Tibial artery (tissue), 4 donors: ENCODE data around the gene AQP5.
A peak's percentile ranks its signal among the peaks of the same experiment; 100 is the strongest.

ENCODE experiments used
- DNase-seq, 2 donors: peaks; one replicate each; pipeline ENCODE4 v3.0.0-alpha.2; 2019
- H3K27ac ChIP-seq, 2 donors: fragments of 200-600 bp; sonication (generic) in 1 of 2; 1 replicate in 1 of 2; 2 replicates in 1 of 2; pipeline ENCODE4 v1.5.1; 2018 to 2019; ENCODE audit warnings: mild to moderate bottlenecking in 1 of 2
- H3K27me3 ChIP-seq, 2 donors: fragments of 200-600 bp; sonication (generic) in 1 of 2; one replicate each; pipeline versions ENCODE4 v1.5.1 to v1.6.0; 2016 to 2019
- H3K36me3 ChIP-seq, 3 donors: fragments of 200-600 bp; sonication (generic) in 2 of 3; one replicate each; pipeline ENCODE4 v1.5.1; 2016 to 2019; ENCODE audit warnings: mild to moderate bottlenecking in 2 of 3
- H3K4me1 ChIP-seq, 4 donors: fragments of 200-600 bp; sonication (generic) in 2 of 4; 1 replicate in 3 of 4; 2 replicates in 1 of 4; pipeline ENCODE4 v1.5.1; 2016 to 2019
- H3K4me3 ChIP-seq, 2 donors: fragments of 200-600 bp; sonication (generic) in 1 of 2; 1 replicate in 1 of 2; 2 replicates in 1 of 2; pipeline ENCODE4 v1.5.1; 2018 to 2019; ENCODE audit warnings: mild to moderate bottlenecking in 2 of 2
- H3K9me3 ChIP-seq, 3 donors: fragments of 200-600 bp; sonication (generic) in 1 of 3; one replicate each; pipeline ENCODE4 v1.5.1; 2016 to 2019
- CTCF ChIP-seq, 2 experiments: fragments of 200-600 bp in 1 of 2; fragments of 450-650 bp in 1 of 2; IDR thresholded peaks; one replicate each; pipeline ENCODE4 v1.5.1; 2017 to 2019; ENCODE audit warnings: antibody characterized with exemption in 2 of 2, mild to moderate bottlenecking in 1 of 2, moderate library complexity in 1 of 2
- intact Hi-C: fragments of 100-400 bp; cut with DNase I; formaldehyde crosslinking; loops from one replicate; pipeline ENCODE4 v1.15.0; 2023; ENCODE audit warnings: low total_unique reads

AQP5 gene

GRCh38 chr12:49955899-49956662 is 5.6 kb upstream of the AQP5 start:
- Histone ChIP-seq H3K4me3 (no peak overlapping the region), H3K9me3 (no peaks in the 10 kb centered on the region), H3K27me3 (peaks cover 0 to 73% of the 10 kb centered on the region in 2 donors), H3K27ac (no peak overlapping the region), H3K4me1 (peaks cover 0 to 22% (median 7%) of the 10 kb centered on the region in 4 donors), H3K36me3 (no peaks in the 10 kb centered on the region)
- intact Hi-C loops: no loop called here
- DNase-seq: no peak
- no peak for TF ChIP-seq CTCF (IDR thresholded peaks at IDR 0.05)

- H3K36me3 ChIP-seq: no peaks in the 10 kb centered on the region
- no peak overlapping the region for H3K27ac ChIP-seq
- H3K4me3 ChIP-seq: no peak overlapping the region
- intact Hi-C loops: no loop called here
- peaks cover 0 to 29% (median 11%) of the 10 kb centered on the region in 4 donors for H3K4me1 ChIP-seq
- H3K9me3 ChIP-seq: no peaks in the 10 kb centered on the region
- TF ChIP-seq CTCF (IDR thresholded peaks at IDR 0.05): no peak
- peaks cover 0 to 80% of the 10 kb centered on the region in 2 donors for H3K27me3 ChIP-seq
- DNase-seq: no peak
These were observed 4.8 kb upstream of the AQP5 start for GRCh38 chr12:49956663-49957569.

GRCh38 chr12:49957570-49957967 is 4.1 kb upstream of the AQP5 start:
- intact Hi-C loops: no loop called here
- Histone ChIP-seq H3K4me3 (no peak overlapping the region), H3K4me1 (peaks cover 0 to 35% (median 13%) of the 10 kb centered on the region in 4 donors), H3K27me3 (peaks cover 0 to 86% of the 10 kb centered on the region in 2 donors), H3K27ac (no peak overlapping the region), H3K36me3 (no peaks in the 10 kb centered on the region), H3K9me3 (no peaks in the 10 kb centered on the region)
- no peak for TF ChIP-seq CTCF (IDR thresholded peaks at IDR 0.05)
- no peak for DNase-seq

- H3K27me3 ChIP-seq: peaks cover 0 to 80% of the 10 kb centered on the region in 2 donors
- no peaks in the 10 kb centered on the region for H3K9me3 ChIP-seq
- peaks cover 0 to 39% (median 14%) of the 10 kb centered on the region in 4 donors for H3K4me1 ChIP-seq
- H3K4me3 ChIP-seq: no peak overlapping the region
- TF ChIP-seq CTCF (IDR thresholded peaks at IDR 0.05): no peak
- H3K36me3 ChIP-seq: no peaks in the 10 kb centered on the region
- DNase-seq: no peak
- intact Hi-C loops: no loop called here
- H3K27ac ChIP-seq: no peak overlapping the region
These were observed 1.8 kb upstream of the AQP5 start for GRCh38 chr12:49959685-49960473.

- no peak for TF ChIP-seq CTCF (IDR thresholded peaks at IDR 0.05)
- Histone ChIP-seq H3K4me1 (peaks cover 0 to 34% (median 14%) of the 10 kb centered on the region in 4 donors), H3K27ac (no peak overlapping the region), H3K27me3 (peaks cover 0 to 76% of the 10 kb centered on the region in 2 donors), H3K4me3 (peak overlapping the region in 1 of 2 donors; percentile 48), H3K36me3 (no peaks in the 10 kb centered on the region), H3K9me3 (no peaks in the 10 kb centered on the region)
- no peak for DNase-seq
- intact Hi-C loops: no loop called here
These were observed 1.1 kb upstream of the AQP5 start for GRCh38 chr12:49960474-49961110.
